Measurements from ENCODE around the gene THRA. TPM values are rescaled to one million over a fixed set of nuclear protein-coding genes. Genes with fewer than 3 reads are reported as not detected.

THRA gene
- total and polyA plus RNA-seq, 2 donors (not counting 3 experiments of a cell fraction or from before 2014, with no cell fraction given) = 17.4 to 29.6 TPM

- DNase-seq (ENCODE audit: low read depth, low spot score) (no peak), FAIRE-seq (no peak)
- dilution Hi-C loops (cut with MboI; ENCODE audit: extremely low pct_ligation_motif_present, low sequenced_read_pairs) (no loop called here), intact Hi-C loops (cut with micrococcal nuclease) (no loop called here)
- ChIA-PET POLR2A (interaction anchor here (0.6 kb wide), 1 partner anchor 605 kb away, joined by 3 read pairs; no protein-coding TSS in a partner anchor), CTCF (interaction anchor here (1.1 to 3.6 kb wide), 5 partner anchors 9 to 56 kb away, joined by 3 to 62 read pairs (median 4); no protein-coding TSS in a partner anchor)
- no peak overlapping the region for H3K27ac ChIP-seq (ENCODE audit: insufficient read depth, low read depth, low read length)
- H3K27me3 ChIP-seq (ENCODE audit: control insufficient read depth in 2 of 2, insufficient read depth in 2 of 2, low read length in 2 of 2) = no peaks in the 10 kb centered on the region
- TF ChIP-seq EZH2 (IDR thresholded peaks at IDR 0.05; ENCODE audit: borderline replicate concordance, low read depth, low read length, severe bottlenecking) (no peak), GATA2 (IDR thresholded peaks at IDR 0.05; ENCODE audit: insufficient read depth, insufficient read length, low read depth, low read length) (no peak), JUN (IDR thresholded peaks at IDR 0.05; ENCODE audit: borderline replicate concordance, insufficient read depth, insufficient read length, low read depth) (no peak), CTCF (IDR thresholded peaks at IDR 0.05; ENCODE audit: extremely low read depth in 1 of 2, insufficient read depth in 1 of 2, low read depth in 1 of 2, low read length in 2 of 2) (no peak), POLR2AphosphoS5 (IDR thresholded peaks at IDR 0.05; ENCODE audit: insufficient read depth, low read depth, low read length) (no peak), MYC (IDR thresholded peaks at IDR 0.05; ENCODE audit: low read depth, low read length) (no peak), FOS (IDR thresholded peaks at IDR 0.05; ENCODE audit: borderline replicate concordance, insufficient read depth, low read length) (no peak), POLR2A (IDR thresholded peaks at IDR 0.05; ENCODE audit: low read depth, low read length) (no peak), MAX (IDR thresholded peaks at IDR 0.05; ENCODE audit: insufficient read depth, insufficient read length) (no peak)
- BruUV-seq (replicated peaks) = no TSS peak
- H3K9ac ChIP-seq (replicated peaks; ENCODE audit: extremely low read depth, insufficient read depth, low read length) = no peak overlapping the region
- H3K9me3 ChIP-seq (replicated peaks; ENCODE audit: control insufficient read depth, insufficient read depth, low read length) = no peaks in the 10 kb centered on the region
- H3K4me1 ChIP-seq (ENCODE audit: control insufficient read depth, extremely low read depth, insufficient read depth, low read length) = no peaks in the 10 kb centered on the region
- no peaks in the 10 kb centered on the region for H4K20me1 ChIP-seq (replicated peaks; ENCODE audit: control insufficient read depth, extremely low read depth, insufficient read depth, low read length)
- peaks cover 0 to 35% of the 10 kb centered on the region in 2 experiments for H3K36me3 ChIP-seq (ENCODE audit: control insufficient read depth in 2 of 2, extremely low read depth in 1 of 2, insufficient read depth in 2 of 2, low read length in 2 of 2)
- no peak overlapping the region for H2AFZ ChIP-seq (ENCODE audit: low read depth, low read length)
- H3K4me2 ChIP-seq (ENCODE audit: insufficient read depth, low read length) = no peak overlapping the region
- H3K9me1 ChIP-seq (replicated peaks; ENCODE audit: control insufficient read depth, extremely low read depth, insufficient read depth, low read length) = no peaks in the 10 kb centered on the region
- H3K79me2 ChIP-seq (ENCODE audit: control insufficient read depth, insufficient read depth, low read length) = no peaks in the 10 kb centered on the region
- H3K4me3 ChIP-seq (replicated peaks in 1 of 3; ENCODE audit: insufficient read depth in 1 of 3, low read depth in 1 of 3, low read length in 3 of 3) = no peak overlapping the region
Observed at GRCh38 chr17:40084477-40084876, 21.7 kb downstream of the THRA start.

Data from endothelial cell of umbilical vein (primary cell).